HepG2 (cell line): ENCODE measurements around the gene C19orf85. TPM values are rescaled to one million over a fixed set of nuclear protein-coding genes. Genes with fewer than 3 reads are reported as not detected.

ENCODE experiments used
- BORCS8-MEF2B ChIP-seq: sonication (generic); formaldehyde crosslinking; IDR thresholded peaks from 2 replicates; pipeline ENCODE4 v1.8.0; 2022; ENCODE audit warnings: mild to moderate bottlenecking, missing genetic modification reagents
- CBX5 ChIP-seq: sonication (generic); formaldehyde crosslinking; IDR thresholded peaks from 2 replicates; pipeline ENCODE4 v1.4.0; 2020; ENCODE audit warnings: missing genetic modification reagents, borderline replicate concordance
- FIP1L1 ChIP-seq: fragments of 200-400 bp; formaldehyde crosslinking; IDR thresholded peaks from 2 replicates; pipeline ENCODE4 v1.6.1; 2018; ENCODE audit warnings: low read depth, mild to moderate bottlenecking, low read length, moderate library complexity, borderline replicate concordance; ENCODE audit not compliant: insufficient read depth
- KMT2B ChIP-seq: IDR thresholded peaks from 2 replicates; pipeline ENCODE4 v1.6.1; 2016; ENCODE audit warnings: missing genetic modification reagents, missing compliant biosample characterization
- LCORL ChIP-seq, 2 experiments: fragments of 450-650 bp in 1 of 2; sonication (generic) in 1 of 2; formaldehyde crosslinking in 1 of 2; IDR thresholded peaks; 2 replicates each; pipeline versions ENCODE4 v1.5.0 to v1.6.1; 2017 to 2020; ENCODE audit warnings: antibody characterized with exemption in 1 of 2, missing genetic modification reagents in 1 of 2
- PRMT3 ChIP-seq: sonication (generic); formaldehyde crosslinking; IDR thresholded peaks from 2 replicates; pipeline ENCODE4 v1.8.1; 2022; ENCODE audit warnings: low read depth, mild to moderate bottlenecking, moderate library complexity, missing genetic modification reagents, borderline replicate concordance
- RAD51 ChIP-seq: fragments of 450-650 bp; IDR thresholded peaks from 2 replicates; pipeline ENCODE4 v1.6.1; 2016; ENCODE audit warnings: borderline replicate concordance
- RELA ChIP-seq: sonication (generic); formaldehyde crosslinking; IDR thresholded peaks from 2 replicates; pipeline ENCODE4 v1.4.0; 2020; ENCODE audit warnings: missing genetic modification reagents
- SP140L ChIP-seq: sonication (generic); formaldehyde crosslinking; IDR thresholded peaks from 2 replicates; pipeline ENCODE4 v1.4.0; 2020; ENCODE audit warnings: missing genetic modification reagents, borderline replicate concordance
- SP2 ChIP-seq: sonication (generic); formaldehyde crosslinking; IDR thresholded peaks from 2 replicates; pipeline ENCODE4 v1.5.1; 2020; ENCODE audit warnings: mild to moderate bottlenecking, missing genetic modification reagents
- THYN1 ChIP-seq: sonication (generic); formaldehyde crosslinking; IDR thresholded peaks from 2 replicates; pipeline ENCODE4 v1.8.1; 2023; ENCODE audit warnings: low read depth, mild to moderate bottlenecking, moderate library complexity, missing genetic modification reagents, borderline replicate concordance
- ZBTB21 ChIP-seq: sonication (generic); formaldehyde crosslinking; IDR thresholded peaks from 2 replicates; pipeline ENCODE4 v1.4.0; 2020; ENCODE audit warnings: missing genetic modification reagents
- ZNF484 ChIP-seq: sonication (generic); formaldehyde crosslinking; IDR thresholded peaks from 2 replicates; pipeline ENCODE4 v1.5.1; 2020; ENCODE audit warnings: mild to moderate bottlenecking, low read depth, missing genetic modification reagents, borderline replicate concordance
- ZNF562 ChIP-seq: sonication (generic); formaldehyde crosslinking; IDR thresholded peaks from 2 replicates; pipeline ENCODE4 v1.8.0; 2022; ENCODE audit warnings: missing genetic modification reagents, borderline replicate concordance
- ZNF577 ChIP-seq: sonication (generic); formaldehyde crosslinking; IDR thresholded peaks from 2 replicates; pipeline ENCODE4 v1.4.0; 2020; ENCODE audit warnings: mild to moderate bottlenecking, low read depth, missing genetic modification reagents, borderline replicate concordance
- ZNF780A ChIP-seq: sonication (generic); formaldehyde crosslinking; IDR thresholded peaks from 2 replicates; pipeline ENCODE4 v1.8.0; 2022; ENCODE audit warnings: mild to moderate bottlenecking, missing genetic modification reagents, moderate library complexity
- polyA plus RNA-seq, 8 experiments: library from polyadenylated mRNA; depleted of rRNA in 3 of 8; stranded (reverse) in 7 of 8; unstranded in 1 of 8; fragments of >200 nt; fragmentation: Illumina TruSeq in 4 of 8; extraction: Trizol in 4 of 8; gene quantifications; 2 replicates each; pipeline versions ENCODE4 v1.2.1 to v1.2.3, GENCODE V29; 2011 to 2016; ENCODE audit warnings: low read depth in 4 of 8, missing spikeins in 1 of 8, mixed read lengths in 1 of 8; ENCODE audit not compliant: insufficient read depth in 1 of 8
- total RNA-seq, 5 experiments: library from RNA; depleted of rRNA; stranded (reverse); fragments of >200 nt; fragmentation: Illumina TruSeq; extraction: Trizol; gene quantifications; 2 replicates each; pipeline ENCODE4 v1.2.3, GENCODE V29; 2016; ENCODE audit warnings: low read depth in 1 of 5
- TF ChIP-seq, protein P1 (sequence below), 2 experiments: sonication (generic) in 1 of 2; formaldehyde crosslinking in 1 of 2; IDR thresholded peaks; 2 replicates each; pipeline versions ENCODE4 v1.5.1 to v1.6.1; 2011 to 2020; ENCODE audit warnings: borderline replicate concordance in 1 of 2, low read depth in 1 of 2, low read length in 1 of 2, mild to moderate bottlenecking in 1 of 2, missing genetic modification reagents in 1 of 2, moderate library complexity in 1 of 2
- TF ChIP-seq, protein P2 (sequence below): sonication (generic); formaldehyde crosslinking; IDR thresholded peaks from 2 replicates; pipeline ENCODE4 v1.4.0; 2020; ENCODE audit warnings: mild to moderate bottlenecking, missing genetic modification reagents
- TF ChIP-seq, protein P3 (sequence below): fragments of 450-650 bp; IDR thresholded peaks from 2 replicates; pipeline ENCODE4 v1.6.1; 2017
- TF ChIP-seq, protein P4 (sequence below): IDR thresholded peaks from 2 replicates; pipeline ENCODE4 v1.6.1; 2016
- TF ChIP-seq, protein P5 (sequence below): sonication (generic); formaldehyde crosslinking; IDR thresholded peaks from 2 replicates; pipeline ENCODE4 v1.8.0; 2022; ENCODE audit warnings: mild to moderate bottlenecking, missing genetic modification reagents; ENCODE audit not compliant: insufficient replicate concordance

The C19orf85 gene
- total and polyA plus RNA-seq, 2 of the 13 experiments (the other 11 are each of a cell fraction or from before 2014, with no cell fraction given) = not detected

DNA sequence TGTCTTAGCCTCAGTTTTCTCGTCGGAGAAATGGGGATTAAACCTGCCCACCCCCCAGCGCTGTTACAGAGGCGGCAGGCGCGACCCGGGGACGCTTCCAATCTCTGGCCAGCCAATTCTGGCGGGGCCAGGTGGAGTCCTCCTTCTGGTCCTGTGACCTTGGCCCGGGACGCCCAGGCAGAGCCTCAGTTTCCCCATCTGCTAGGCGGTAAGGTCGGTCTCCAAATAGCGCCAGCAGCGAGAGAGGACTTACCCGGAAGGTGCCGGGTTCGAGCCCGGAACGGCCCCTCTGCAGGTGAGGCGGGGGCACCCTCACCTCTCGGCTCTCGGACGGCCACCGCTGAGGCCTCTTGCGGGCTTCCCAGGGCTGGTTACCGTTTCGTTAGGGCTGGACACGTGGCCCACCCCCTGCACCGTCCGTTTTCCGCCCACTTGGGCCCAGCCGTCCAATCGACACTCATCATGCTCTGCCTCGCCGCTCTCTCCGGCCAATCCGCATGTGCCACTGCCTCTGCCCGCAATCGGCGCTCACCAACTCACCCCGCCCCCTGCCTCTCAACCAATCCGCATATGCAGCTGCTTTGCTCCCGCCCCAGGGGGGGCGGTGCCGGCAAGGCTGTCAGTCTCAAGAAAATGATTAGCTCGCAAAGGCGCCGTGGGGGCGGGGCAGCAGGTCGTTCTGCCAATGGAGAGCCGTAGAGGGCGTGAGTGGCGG lies 3.1 kb downstream of the C19orf85 start, which contains the start of gene ISOC2 (continued):
- TF ChIP-seq PRMT3 (CRISPR knock-in tag) (no peak), FIP1L1 (no peak), SP2 (peak; percentile 98), RAD51 (peak; percentile 75), ZNF562 (no peak), ZNF484 (CRISPR knock-in tag) (no peak), SP140L (CRISPR knock-in tag) (no peak), ZBTB21 (CRISPR knock-in tag) (no peak), ZNF577 (CRISPR knock-in tag) (no peak), KMT2B (no peak; the same call in 1 of the 2 replicates), LCORL (IDR thresholded peaks at IDR 0.05) (no peak), LCORL (CRISPR knock-in tag; IDR thresholded peaks at IDR 0.05) (peak; percentile 70), BORCS8-MEF2B (peak; percentile 51), RELA (CRISPR knock-in tag) (no peak), CBX5 (CRISPR knock-in tag) (peak; percentile 27; the same call in 1 of the 2 replicates), ZNF780A (CRISPR knock-in tag) (no peak), THYN1 (CRISPR knock-in tag) (no peak)
- TF ChIP-seq, protein P1, sequence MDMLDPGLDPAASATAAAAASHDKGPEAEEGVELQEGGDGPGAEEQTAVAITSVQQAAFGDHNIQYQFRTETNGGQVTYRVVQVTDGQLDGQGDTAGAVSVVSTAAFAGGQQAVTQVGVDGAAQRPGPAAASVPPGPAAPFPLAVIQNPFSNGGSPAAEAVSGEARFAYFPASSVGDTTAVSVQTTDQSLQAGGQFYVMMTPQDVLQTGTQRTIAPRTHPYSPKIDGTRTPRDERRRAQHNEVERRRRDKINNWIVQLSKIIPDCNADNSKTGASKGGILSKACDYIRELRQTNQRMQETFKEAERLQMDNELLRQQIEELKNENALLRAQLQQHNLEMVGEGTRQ (IDR thresholded peaks at IDR 0.05; ENCODE audit: low read depth, low read length) = peak; percentile 88
- TF ChIP-seq, protein P1 (CRISPR knock-in tag; IDR thresholded peaks at IDR 0.05; ENCODE audit: borderline replicate concordance) = peak; percentile 91; the same call in 1 of the 2 replicates
- TF ChIP-seq, protein P2, sequence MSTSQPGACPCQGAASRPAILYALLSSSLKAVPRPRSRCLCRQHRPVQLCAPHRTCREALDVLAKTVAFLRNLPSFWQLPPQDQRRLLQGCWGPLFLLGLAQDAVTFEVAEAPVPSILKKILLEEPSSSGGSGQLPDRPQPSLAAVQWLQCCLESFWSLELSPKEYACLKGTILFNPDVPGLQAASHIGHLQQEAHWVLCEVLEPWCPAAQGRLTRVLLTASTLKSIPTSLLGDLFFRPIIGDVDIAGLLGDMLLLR (CRISPR knock-in tag) = peak; percentile 83
- TF ChIP-seq, protein P3, sequence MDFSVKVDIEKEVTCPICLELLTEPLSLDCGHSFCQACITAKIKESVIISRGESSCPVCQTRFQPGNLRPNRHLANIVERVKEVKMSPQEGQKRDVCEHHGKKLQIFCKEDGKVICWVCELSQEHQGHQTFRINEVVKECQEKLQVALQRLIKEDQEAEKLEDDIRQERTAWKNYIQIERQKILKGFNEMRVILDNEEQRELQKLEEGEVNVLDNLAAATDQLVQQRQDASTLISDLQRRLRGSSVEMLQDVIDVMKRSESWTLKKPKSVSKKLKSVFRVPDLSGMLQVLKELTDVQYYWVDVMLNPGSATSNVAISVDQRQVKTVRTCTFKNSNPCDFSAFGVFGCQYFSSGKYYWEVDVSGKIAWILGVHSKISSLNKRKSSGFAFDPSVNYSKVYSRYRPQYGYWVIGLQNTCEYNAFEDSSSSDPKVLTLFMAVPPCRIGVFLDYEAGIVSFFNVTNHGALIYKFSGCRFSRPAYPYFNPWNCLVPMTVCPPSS = no peak
- TF ChIP-seq, protein P4, sequence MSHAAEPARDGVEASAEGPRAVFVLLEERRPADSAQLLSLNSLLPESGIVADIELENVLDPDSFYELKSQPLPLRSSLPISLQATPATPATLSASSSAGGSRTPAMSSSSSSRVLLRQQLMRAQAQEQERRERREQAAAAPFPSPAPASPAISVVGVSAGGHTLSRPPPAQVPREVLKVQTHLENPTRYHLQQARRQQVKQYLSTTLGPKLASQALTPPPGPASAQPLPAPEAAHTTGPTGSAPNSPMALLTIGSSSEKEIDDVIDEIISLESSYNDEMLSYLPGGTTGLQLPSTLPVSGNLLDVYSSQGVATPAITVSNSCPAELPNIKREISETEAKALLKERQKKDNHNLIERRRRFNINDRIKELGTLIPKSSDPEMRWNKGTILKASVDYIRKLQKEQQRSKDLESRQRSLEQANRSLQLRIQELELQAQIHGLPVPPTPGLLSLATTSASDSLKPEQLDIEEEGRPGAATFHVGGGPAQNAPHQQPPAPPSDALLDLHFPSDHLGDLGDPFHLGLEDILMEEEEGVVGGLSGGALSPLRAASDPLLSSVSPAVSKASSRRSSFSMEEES = peak; percentile 27; the same call in 1 of the 2 replicates
- TF ChIP-seq, protein P5, sequence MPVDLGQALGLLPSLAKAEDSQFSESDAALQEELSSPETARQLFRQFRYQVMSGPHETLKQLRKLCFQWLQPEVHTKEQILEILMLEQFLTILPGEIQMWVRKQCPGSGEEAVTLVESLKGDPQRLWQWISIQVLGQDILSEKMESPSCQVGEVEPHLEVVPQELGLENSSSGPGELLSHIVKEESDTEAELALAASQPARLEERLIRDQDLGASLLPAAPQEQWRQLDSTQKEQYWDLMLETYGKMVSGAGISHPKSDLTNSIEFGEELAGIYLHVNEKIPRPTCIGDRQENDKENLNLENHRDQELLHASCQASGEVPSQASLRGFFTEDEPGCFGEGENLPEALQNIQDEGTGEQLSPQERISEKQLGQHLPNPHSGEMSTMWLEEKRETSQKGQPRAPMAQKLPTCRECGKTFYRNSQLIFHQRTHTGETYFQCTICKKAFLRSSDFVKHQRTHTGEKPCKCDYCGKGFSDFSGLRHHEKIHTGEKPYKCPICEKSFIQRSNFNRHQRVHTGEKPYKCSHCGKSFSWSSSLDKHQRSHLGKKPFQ (CRISPR knock-in tag) = no peak
